NCI-H2196 treated with DMSO at 0.1 percent for 48 hours (cell line): ENCODE data around the gene CLIC3.

Source experiments
- DNase-seq: peaks from one replicate; lab custom pipeline; 2025; ENCODE audit not compliant: unreplicated experiment; lab: John Stamatoyannopoulos, UW

CLIC3 gene

GRCh38 chr9:137018761-137019559, 22.6 kb upstream of the CLIC3 start:
- no peak for DNase-seq

- no peak for DNase-seq
These were observed 21.6 kb upstream of the CLIC3 start for GRCh38 chr9:137017791-137018497.

GRCh38 chr9:137017071-137017470, 20.7 kb upstream of the CLIC3 start:
- DNase-seq = no peak

- DNase-seq = no peak
These were observed 20.1 kb upstream of the CLIC3 start for GRCh38 chr9:137016436-137016835.

GRCh38 chr9:137015976-137016375, 19.6 kb upstream of the CLIC3 start:
- no peak for DNase-seq

- no peak for DNase-seq
These were observed 19.2 kb upstream of the CLIC3 start for GRCh38 chr9:137015540-137015930.

GRCh38 chr9:137014776-137015539, 18.6 kb upstream of the CLIC3 start:
- no peak for DNase-seq

GRCh38 chr9:137014166-137014565, 17.8 kb upstream of the CLIC3 start:
- no peak for DNase-seq

GRCh38 chr9:137013571-137013940, 17.2 kb upstream of the CLIC3 start:
- no peak for DNase-seq

GRCh38 chr9:137012694-137013570, 16.6 kb upstream of the CLIC3 start:
- DNase-seq = no peak

- DNase-seq = no peak
These were observed 15.7 kb upstream of the CLIC3 start for GRCh38 chr9:137011907-137012675.

- no peak for DNase-seq
These were observed 14.8 kb upstream of the CLIC3 start for GRCh38 chr9:137011156-137011555.

GRCh38 chr9:137009938-137010732, 13.8 kb upstream of the CLIC3 start:
- DNase-seq = no peak

- no peak for DNase-seq
These were observed 12.8 kb upstream of the CLIC3 start for GRCh38 chr9:137009217-137009616.

GRCh38 chr9:137008312-137008711, 11.9 kb upstream of the CLIC3 start:
- DNase-seq = no peak

GRCh38 chr9:137007816-137008270, 11.5 kb upstream of the CLIC3 start:
- no peak for DNase-seq

GRCh38 chr9:137007108-137007815, 10.9 kb upstream of the CLIC3 start:
- DNase-seq = peak; percentile 30
